ENCODE measurements around the gene RADIL.

DNA sequence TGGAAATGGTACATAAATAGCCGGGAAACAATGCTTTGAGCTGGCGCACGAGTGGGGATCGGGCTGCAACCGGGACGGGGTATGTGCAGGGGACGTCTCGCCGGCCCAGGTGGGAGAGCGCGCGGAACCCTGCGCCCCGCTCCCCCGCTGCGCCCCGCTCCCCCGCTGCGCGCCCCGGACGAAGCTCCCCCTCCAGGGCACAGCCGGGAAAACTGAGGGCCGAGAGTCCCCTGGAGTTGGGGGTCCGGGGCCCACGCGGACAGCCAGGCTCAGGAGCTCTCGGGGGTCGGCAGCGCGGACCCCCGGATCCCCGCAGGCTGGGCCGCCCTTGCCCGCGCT, 514 bp downstream of the RADIL start:
- TF ChIP-seq EZH2 (IDR thresholded peaks at IDR 0.05; ENCODE audit: low read length) = no peak
- TF ChIP-seq, protein P1, sequence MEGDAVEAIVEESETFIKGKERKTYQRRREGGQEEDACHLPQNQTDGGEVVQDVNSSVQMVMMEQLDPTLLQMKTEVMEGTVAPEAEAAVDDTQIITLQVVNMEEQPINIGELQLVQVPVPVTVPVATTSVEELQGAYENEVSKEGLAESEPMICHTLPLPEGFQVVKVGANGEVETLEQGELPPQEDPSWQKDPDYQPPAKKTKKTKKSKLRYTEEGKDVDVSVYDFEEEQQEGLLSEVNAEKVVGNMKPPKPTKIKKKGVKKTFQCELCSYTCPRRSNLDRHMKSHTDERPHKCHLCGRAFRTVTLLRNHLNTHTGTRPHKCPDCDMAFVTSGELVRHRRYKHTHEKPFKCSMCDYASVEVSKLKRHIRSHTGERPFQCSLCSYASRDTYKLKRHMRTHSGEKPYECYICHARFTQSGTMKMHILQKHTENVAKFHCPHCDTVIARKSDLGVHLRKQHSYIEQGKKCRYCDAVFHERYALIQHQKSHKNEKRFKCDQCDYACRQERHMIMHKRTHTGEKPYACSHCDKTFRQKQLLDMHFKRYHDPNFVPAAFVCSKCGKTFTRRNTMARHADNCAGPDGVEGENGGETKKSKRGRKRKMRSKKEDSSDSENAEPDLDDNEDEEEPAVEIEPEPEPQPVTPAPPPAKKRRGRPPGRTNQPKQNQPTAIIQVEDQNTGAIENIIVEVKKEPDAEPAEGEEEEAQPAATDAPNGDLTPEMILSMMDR (optimal IDR thresholded peaks at IDR 0.05 in 1 of 3, IDR thresholded peaks at IDR 0.05 in 1 of 3, conservative IDR thresholded peaks at IDR 0.05 in 1 of 3; ENCODE audit: extremely low read depth in 1 of 3, insufficient read depth in 2 of 3, low read length in 3 of 3) = no peak

All from keratinocyte (primary cell).